Stimulated activated CD4-positive, alpha-beta T cell treated with anti-CD3 and anti-CD28 coated beads, TNF-alpha, amount 100 ng/mL, for 24 hours (primary cell): ENCODE measurements around the gene ZNF831.

Source experiments
- DNase-seq, 3 experiments: peaks; one replicate each; pipeline ENCODE4 v3.0.0-alpha.2; 2020; ENCODE audit warnings: low read depth in 3 of 3

The ZNF831 gene

GRCh38 chr20:59163631-59164530 lies at the start of gene ZNF831:
ZNF831 (plus strand) TSS chr20:59163821; CDS start chr20:59191020, 27,199 bp downstream.
- DNase-seq: no peak

- DNase-seq: no peak
Measured at GRCh38 chr20:59117526-59117925, 46.1 kb upstream of the ZNF831 start.

GRCh38 chr20:59118855-59119254 lies 44.8 kb upstream of the ZNF831 start:
- no peak for DNase-seq

GRCh38 chr20:59120491-59120890 lies 43.1 kb upstream of the ZNF831 start:
- DNase-seq: peak in 1 of 3 experiments; percentile 30

- DNase-seq: no peak
Measured at GRCh38 chr20:59120919-59121318, 42.7 kb upstream of the ZNF831 start.

- no peak for DNase-seq
Measured at GRCh38 chr20:59121714-59122565, 41.7 kb upstream of the ZNF831 start.

GRCh38 chr20:59122566-59122919 lies 41.1 kb upstream of the ZNF831 start:
- DNase-seq: no peak

- DNase-seq: peak; percentile 34 to 47 (median 41)
Measured at GRCh38 chr20:59123011-59123677, 40.5 kb upstream of the ZNF831 start.

- no peak for DNase-seq
Measured at GRCh38 chr20:59123678-59124255, 39.9 kb upstream of the ZNF831 start.

GRCh38 chr20:59124296-59125029 lies 39.2 kb upstream of the ZNF831 start:
- DNase-seq: no peak

GRCh38 chr20:59125332-59125731 lies 38.3 kb upstream of the ZNF831 start:
- DNase-seq: no peak

GRCh38 chr20:59125836-59126235 lies 37.8 kb upstream of the ZNF831 start:
- no peak for DNase-seq

- no peak for DNase-seq
Measured at GRCh38 chr20:59127839-59128238, 35.8 kb upstream of the ZNF831 start.

- DNase-seq: no peak
Measured at GRCh38 chr20:59131551-59132285, 31.9 kb upstream of the ZNF831 start.

GRCh38 chr20:59134182-59134581 lies 29.4 kb upstream of the ZNF831 start:
- no peak for DNase-seq

GRCh38 chr20:59135093-59135492 lies 28.5 kb upstream of the ZNF831 start:
- no peak for DNase-seq

- DNase-seq: no peak
Measured at GRCh38 chr20:59136027-59136426, 27.6 kb upstream of the ZNF831 start.

GRCh38 chr20:59137532-59137931 lies 26.1 kb upstream of the ZNF831 start:
- DNase-seq: no peak

- DNase-seq: no peak
Measured at GRCh38 chr20:59138114-59138748, 25.4 kb upstream of the ZNF831 start.

- DNase-seq: no peak
Measured at GRCh38 chr20:59139998-59140397, 23.6 kb upstream of the ZNF831 start.
